K562 (cell line): Measurements from ENCODE around the gene ZNF382.

ENCODE experiments used
- FOXM1 ChIP-seq, 2 experiments: fragments of 450-650 bp in 1 of 2; sonication (generic) in 1 of 2; formaldehyde crosslinking in 1 of 2; IDR thresholded peaks; 2 replicates each; pipeline versions ENCODE4 v1.6.1 to v1.9.0; 2017 to 2022; ENCODE audit warnings: low read depth in 2 of 2, mild to moderate bottlenecking in 2 of 2, missing genetic modification reagents in 1 of 2, moderate library complexity in 1 of 2
- NR1H2 ChIP-seq: sonication (generic); formaldehyde crosslinking; IDR thresholded peaks from 2 replicates; pipeline ENCODE4 v1.4.0; 2020; ENCODE audit warnings: mild to moderate bottlenecking, missing genetic modification reagents
- NUFIP1 ChIP-seq: fragments of 450-650 bp; IDR thresholded peaks from 2 replicates; pipeline ENCODE4 v1.6.1; 2018; ENCODE audit not compliant: partially characterized antibody
- POLR2AphosphoS5 ChIP-seq: IDR thresholded peaks from 2 replicates; pipeline ENCODE4 v1.6.1; 2011; ENCODE audit warnings: mild to moderate bottlenecking, low read depth, low read length, moderate library complexity; ENCODE audit not compliant: control insufficient read depth, insufficient read depth
- ZC3H4 ChIP-seq: sonication (generic); formaldehyde crosslinking; IDR thresholded peaks from 2 replicates; pipeline ENCODE4 v1.9.0; 2021; ENCODE audit warnings: missing genetic modification reagents, borderline replicate concordance
- ZNF12 ChIP-seq: sonication (generic); formaldehyde crosslinking; IDR thresholded peaks from 2 replicates; pipeline ENCODE4 v1.4.0; 2020; ENCODE audit warnings: mild to moderate bottlenecking, missing genetic modification reagents

- TF ChIP-seq POLR2AphosphoS5 (no peak), NR1H2 (no peak), NUFIP1 (no peak), ZNF12 (CRISPR knock-in tag) (no peak), FOXM1 (IDR thresholded peaks at IDR 0.05; ENCODE audit: low read depth) (no peak; the same call in 1 of the 2 replicates), FOXM1 (CRISPR knock-in tag; IDR thresholded peaks at IDR 0.05; ENCODE audit: low read depth) (no peak), ZC3H4 (CRISPR knock-in tag) (no peak)
These were observed 32.5 kb upstream of the ZNF382 start for GRCh38 chr19:36572593-36573019.
